K562 (cell line): ENCODE measurements around the gene SOX15. TPM values are rescaled to one million over a fixed set of nuclear protein-coding genes. Genes with fewer than 3 reads are reported as not detected.

Source experiments
- ARNT ChIP-seq, 2 experiments: fragments of 450-650 bp; IDR thresholded peaks; 2 replicates each; pipeline ENCODE4 v1.6.1; 2016; ENCODE audit warnings: mild to moderate bottlenecking in 1 of 2
- CBX2 ChIP-seq: fragments of 200-600 bp; sonication (generic); IDR thresholded peaks from one replicate; pipeline ENCODE4 v1.6.1; 2012; ENCODE audit warnings: mild to moderate bottlenecking, low read length, inconsistent platforms; ENCODE audit not compliant: insufficient read depth, poor library complexity, severe bottlenecking
- EGR1 ChIP-seq: fragments of 450-650 bp; conservative IDR thresholded peaks from 2 replicates; pipeline ENCODE4 v1.6.1; 2017; ENCODE audit warnings: mild to moderate bottlenecking
- GABPB1 ChIP-seq: sonication (generic); formaldehyde crosslinking; IDR thresholded peaks from 2 replicates; pipeline ENCODE4 v1.8.0; 2022; ENCODE audit warnings: mild to moderate bottlenecking, missing genetic modification reagents
- HCFC1 ChIP-seq: IDR thresholded peaks from 2 replicates; pipeline ENCODE4 v1.6.1; 2012; ENCODE audit warnings: low read depth, low read length, improper control_type of control experiment
- ILK ChIP-seq: fragments of 450-650 bp; IDR thresholded peaks from 2 replicates; pipeline ENCODE4 v1.6.1; 2016; ENCODE audit warnings: missing genetic modification characterization, low read depth, mild to moderate bottlenecking, missing compliant biosample characterization, moderate library complexity, borderline replicate concordance
- RBM15 ChIP-seq: fragments of 200-400 bp; formaldehyde crosslinking; IDR thresholded peaks from 2 replicates; pipeline ENCODE4 v1.6.1; 2018; ENCODE audit warnings: mild to moderate bottlenecking, low read length, moderate library complexity; ENCODE audit not compliant: insufficient read depth
- RCOR1 ChIP-seq, 2 experiments: IDR thresholded peaks; 2 replicates each; pipeline ENCODE4 v1.6.1; 2012; ENCODE audit warnings: low read depth in 2 of 2, low read length in 2 of 2, borderline replicate concordance in 1 of 2, improper control_type of control experiment in 1 of 2
- SMARCB1 ChIP-seq: IDR thresholded peaks from 2 replicates; pipeline ENCODE4 v1.6.1; 2011; ENCODE audit warnings: improper control_type of control experiment, low read depth; ENCODE audit not compliant: insufficient read length
- TBP ChIP-seq: optimal IDR thresholded peaks from 2 replicates; pipeline ENCODE3; 2011; ENCODE audit warnings: low read depth, low read length, improper control_type of control experiment
- ZFX ChIP-seq: sonication (generic); formaldehyde crosslinking; IDR thresholded peaks from 2 replicates; pipeline ENCODE4 v1.8.0; 2022; ENCODE audit warnings: mild to moderate bottlenecking, missing genetic modification reagents, moderate library complexity
- polyA plus RNA-seq, 8 experiments: library from polyadenylated mRNA; depleted of rRNA in 4 of 8; stranded (reverse) in 5 of 8; unstranded in 3 of 8; fragments of >200 nt; fragmentation: Nextera tagmentation in 2 of 8; fragmentation: Illumina TruSeq in 1 of 8; extraction: Ambion mirVana in 2 of 8; extraction: Trizol in 1 of 8; gene quantifications; 2 replicates each; pipeline versions ENCODE4 v1.2.1 to v1.2.3, GENCODE V29; 2011 to 2014; ENCODE audit warnings: inconsistent platforms in 1 of 8, missing spikeins in 1 of 8
- total RNA-seq, 7 experiments: library from RNA; depleted of rRNA in 6 of 7; stranded (reverse); fragments of >200 nt in 6 of 7; fragmentation: Illumina TruSeq in 2 of 7; extraction: Trizol in 2 of 7; gene quantifications; 2 replicates each; pipeline versions ENCODE4 v1.2.1 to v1.2.3, GENCODE V29; 2011 to 2021; ENCODE audit warnings: low replicate concordance in 1 of 7
- TF ChIP-seq, protein P1 (sequence below): fragments of 250-450 bp; sonication (Bioruptor Pico); IDR thresholded peaks from 2 replicates; pipeline ENCODE4 v1.5.1; 2021; ENCODE audit warnings: mild to moderate bottlenecking
- TF ChIP-seq, protein P2 (sequence below): fragments of 250-450 bp; sonication (Bioruptor Pico); IDR thresholded peaks from 2 replicates; pipeline ENCODE4 v1.9.0; 2021; ENCODE audit warnings: mild to moderate bottlenecking

Gene SOX15
- total and polyA plus RNA-seq, 9 of the 15 experiments (the other 6 are each of a cell fraction or from before 2014, with no cell fraction given): 0.07 to 0.33 (median 0.19) TPM; not detected in 5

DNA sequence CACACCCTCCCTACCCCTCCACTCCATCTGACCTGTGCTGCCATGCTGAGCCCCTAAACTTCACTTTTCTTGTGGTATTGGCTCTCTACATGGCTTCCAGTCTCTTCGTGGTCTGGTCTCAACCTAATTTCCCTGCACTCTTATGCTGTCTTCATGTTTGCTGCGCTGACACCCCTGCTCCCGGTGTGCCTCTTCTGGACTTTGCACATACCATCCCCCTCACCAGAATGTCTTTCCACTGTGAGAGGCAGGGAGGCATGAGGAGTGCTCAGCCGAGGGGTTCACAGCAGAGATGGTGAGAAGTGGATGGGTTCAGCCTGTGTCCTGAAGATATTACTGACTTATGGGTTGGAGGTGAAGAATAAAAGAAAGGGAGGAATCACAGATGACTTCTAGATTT is 38.5 kb downstream of the SOX15 start (continued):
- TF ChIP-seq ILK (no peak), ZFX (no peak), RBM15 (no peak), TBP (no peak), GABPB1 (CRISPR knock-in tag) (no peak), ARNT (IDR thresholded peaks at IDR 0.05) (no peak), SMARCB1 (no peak), RCOR1 (IDR thresholded peaks at IDR 0.05; ENCODE audit: borderline replicate concordance in 1 of 2, low read depth in 2 of 2, low read length in 2 of 2) (no peak), CBX2 (no peak), HCFC1 (no peak), EGR1 (no peak)
- TF ChIP-seq, protein P1, sequence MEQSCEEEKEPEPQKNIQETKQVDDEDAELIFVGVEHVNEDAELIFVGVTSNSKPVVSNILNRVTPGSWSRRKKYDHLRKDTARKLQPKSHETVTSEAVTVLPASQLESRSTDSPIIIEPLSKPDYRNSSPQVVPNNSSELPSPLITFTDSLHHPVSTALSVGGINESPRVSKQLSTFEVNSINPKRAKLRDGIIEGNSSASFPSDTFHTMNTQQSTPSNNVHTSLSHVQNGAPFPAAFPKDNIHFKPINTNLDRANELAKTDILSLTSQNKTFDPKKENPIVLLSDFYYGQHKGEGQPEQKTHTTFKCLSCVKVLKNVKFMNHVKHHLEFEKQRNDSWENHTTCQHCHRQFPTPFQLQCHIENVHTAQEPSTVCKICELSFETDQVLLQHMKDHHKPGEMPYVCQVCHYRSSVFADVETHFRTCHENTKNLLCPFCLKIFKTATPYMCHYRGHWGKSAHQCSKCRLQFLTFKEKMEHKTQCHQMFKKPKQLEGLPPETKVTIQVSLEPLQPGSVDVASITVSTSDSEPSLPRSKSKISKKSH (CRISPR knock-in tag): no peak
- TF ChIP-seq, protein P2, sequence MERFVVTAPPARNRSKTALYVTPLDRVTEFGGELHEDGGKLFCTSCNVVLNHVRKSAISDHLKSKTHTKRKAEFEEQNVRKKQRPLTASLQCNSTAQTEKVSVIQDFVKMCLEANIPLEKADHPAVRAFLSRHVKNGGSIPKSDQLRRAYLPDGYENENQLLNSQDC (CRISPR knock-in tag): no peak
